Suprapubic skin (tissue), 4 donors: ENCODE measurements around the gene OR6T1.

ENCODE experiments used
- CTCF ChIP-seq, 2 donors: fragments of 200-600 bp in 1 of 2; fragments of 450-650 bp in 1 of 2; sonication (generic) in 1 of 2; IDR thresholded peaks; one replicate each; pipeline ENCODE4 v1.5.1; 2016 to 2019; ENCODE audit warnings: antibody characterized with exemption in 2 of 2, mild to moderate bottlenecking in 1 of 2, moderate library complexity in 1 of 2
- EP300 ChIP-seq: sonication (generic); formaldehyde crosslinking; IDR thresholded peaks from one replicate; pipeline ENCODE4 v1.6.1; 2017; ENCODE audit warnings: antibody characterized with exemption
- POLR2A ChIP-seq, 2 donors: fragments of 450-650 bp; IDR thresholded peaks; one replicate each; pipeline ENCODE4 v1.6.1; 2017; ENCODE audit warnings: antibody characterized with exemption in 2 of 2, mild to moderate bottlenecking in 2 of 2, moderate library complexity in 2 of 2
- POLR2AphosphoS5 ChIP-seq, 3 donors: sonication (generic); formaldehyde crosslinking; IDR thresholded peaks; one replicate each; pipeline ENCODE4 v1.6.1; 2017; ENCODE audit warnings: antibody characterized with exemption in 3 of 3

- no peak for TF ChIP-seq CTCF (IDR thresholded peaks at IDR 0.05)
- no peak for TF ChIP-seq POLR2A (IDR thresholded peaks at IDR 0.05)
- no peak for TF ChIP-seq POLR2AphosphoS5 (IDR thresholded peaks at IDR 0.05)
- TF ChIP-seq EP300: no peak
Observed at GRCh38 chr11:123901867-123902266, 41.8 kb downstream of the OR6T1 start, which contains the start of gene OR8D4.
